ENCODE data around the gene PAPOLB. TPM values are rescaled to one million over a fixed set of nuclear protein-coding genes. Genes with fewer than 3 reads are reported as not detected.

Gene PAPOLB
- total and polyA plus RNA-seq, 2 experiments from 2014 or later: not detected

DNA sequence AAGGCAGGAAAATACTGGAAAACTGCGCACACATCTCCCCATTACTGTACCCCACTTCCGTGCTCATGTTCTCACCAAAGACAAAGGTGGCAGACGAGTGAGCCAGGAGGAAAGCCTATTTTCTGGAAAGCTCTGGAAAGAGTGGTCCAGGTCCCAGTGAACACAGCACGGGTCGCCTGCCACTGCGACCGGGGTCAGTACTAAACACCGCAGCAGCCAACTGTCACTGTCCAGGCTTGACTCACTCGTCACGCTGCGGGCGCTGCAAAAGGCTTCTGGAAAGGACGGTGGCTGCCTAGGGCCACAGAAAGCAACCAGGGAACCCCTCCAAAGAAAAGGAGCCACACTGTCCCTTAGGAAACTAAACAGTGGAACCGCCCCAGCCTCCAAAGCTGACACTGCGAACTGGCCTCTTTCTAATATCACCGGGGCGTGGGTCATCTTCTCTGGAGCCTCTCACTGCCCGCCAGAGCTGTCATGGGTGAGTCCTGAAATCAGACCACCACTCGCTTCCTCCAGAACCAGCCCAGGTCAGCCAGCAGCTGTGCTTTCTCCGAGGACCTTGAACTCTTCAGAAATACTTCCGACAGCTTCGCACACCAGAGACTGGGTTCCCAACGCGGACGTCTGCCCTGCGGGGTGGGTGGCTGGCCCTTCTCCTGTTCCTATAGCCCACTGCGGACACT is 17.7 kb upstream of the PAPOLB start:
- DNase-seq (ENCODE audit: low spot score): no peak
- no peaks in the 10 kb centered on the region for H3K9me3 ChIP-seq (ENCODE audit: low read depth)
- H3K27ac ChIP-seq: no peak overlapping the region
- H3K79me2 ChIP-seq: no peaks in the 10 kb centered on the region
- no peak overlapping the region for H3K4me3 ChIP-seq
- H4K20me1 ChIP-seq (ENCODE audit: insufficient read depth, poor library complexity, severe bottlenecking): no peaks in the 10 kb centered on the region
- H3K4me1 ChIP-seq (ENCODE audit: insufficient read depth): no peaks in the 10 kb centered on the region
- TF ChIP-seq EZH2 (IDR thresholded peaks at IDR 0.05; ENCODE audit: borderline replicate concordance): no peak
- TF ChIP-seq, protein P1, sequence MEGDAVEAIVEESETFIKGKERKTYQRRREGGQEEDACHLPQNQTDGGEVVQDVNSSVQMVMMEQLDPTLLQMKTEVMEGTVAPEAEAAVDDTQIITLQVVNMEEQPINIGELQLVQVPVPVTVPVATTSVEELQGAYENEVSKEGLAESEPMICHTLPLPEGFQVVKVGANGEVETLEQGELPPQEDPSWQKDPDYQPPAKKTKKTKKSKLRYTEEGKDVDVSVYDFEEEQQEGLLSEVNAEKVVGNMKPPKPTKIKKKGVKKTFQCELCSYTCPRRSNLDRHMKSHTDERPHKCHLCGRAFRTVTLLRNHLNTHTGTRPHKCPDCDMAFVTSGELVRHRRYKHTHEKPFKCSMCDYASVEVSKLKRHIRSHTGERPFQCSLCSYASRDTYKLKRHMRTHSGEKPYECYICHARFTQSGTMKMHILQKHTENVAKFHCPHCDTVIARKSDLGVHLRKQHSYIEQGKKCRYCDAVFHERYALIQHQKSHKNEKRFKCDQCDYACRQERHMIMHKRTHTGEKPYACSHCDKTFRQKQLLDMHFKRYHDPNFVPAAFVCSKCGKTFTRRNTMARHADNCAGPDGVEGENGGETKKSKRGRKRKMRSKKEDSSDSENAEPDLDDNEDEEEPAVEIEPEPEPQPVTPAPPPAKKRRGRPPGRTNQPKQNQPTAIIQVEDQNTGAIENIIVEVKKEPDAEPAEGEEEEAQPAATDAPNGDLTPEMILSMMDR (IDR thresholded peaks at IDR 0.05; ENCODE audit: poor library complexity): no peak
- TF ChIP-seq EZH2phosphoT487 (IDR thresholded peaks at IDR 0.05; ENCODE audit: low read depth, severe bottlenecking, unreplicated experiment): no peak
- no peak overlapping the region for H2AFZ ChIP-seq
- no peaks in the 10 kb centered on the region for H3K9me2 ChIP-seq (replicated peaks; ENCODE audit: insufficient read depth)
- WGBS (ENCODE audit: low lambda C conversion rate, missing lambda C conversion rate): 83% methylated on average over 27 of the region's 27 CpGs
- peaks cover 7% of the 10 kb centered on the region for H3K27me3 ChIP-seq
- no peak overlapping the region for H3K4me2 ChIP-seq
- H3K36me3 ChIP-seq (replicated peaks; ENCODE audit: insufficient read depth, low read depth): no peaks in the 10 kb centered on the region

GRCh38 chr7:4878336-4879335 is 16.8 kb upstream of the PAPOLB start:
- no peak for DNase-seq (ENCODE audit: low spot score)
- no peaks in the 10 kb centered on the region for H3K4me1 ChIP-seq (ENCODE audit: insufficient read depth)
- no peak overlapping the region for H3K4me3 ChIP-seq
- 95% methylated on average over 45 of the region's 45 CpGs for WGBS (ENCODE audit: low lambda C conversion rate, missing lambda C conversion rate)
- no peaks in the 10 kb centered on the region for H3K79me2 ChIP-seq
- no peak overlapping the region for H3K27ac ChIP-seq
- no peaks in the 10 kb centered on the region for H3K9me2 ChIP-seq (replicated peaks; ENCODE audit: insufficient read depth)
- H3K4me2 ChIP-seq: no peak overlapping the region
- no peaks in the 10 kb centered on the region for H3K36me3 ChIP-seq (replicated peaks; ENCODE audit: insufficient read depth, low read depth)
- H3K9me3 ChIP-seq (ENCODE audit: low read depth): no peaks in the 10 kb centered on the region
- TF ChIP-seq EZH2 (IDR thresholded peaks at IDR 0.05; ENCODE audit: borderline replicate concordance): no peak
- TF ChIP-seq, protein P1 (IDR thresholded peaks at IDR 0.05; ENCODE audit: poor library complexity): no peak
- no peak for TF ChIP-seq EZH2phosphoT487 (IDR thresholded peaks at IDR 0.05; ENCODE audit: low read depth, severe bottlenecking, unreplicated experiment)
- H4K20me1 ChIP-seq (ENCODE audit: insufficient read depth, poor library complexity, severe bottlenecking): no peaks in the 10 kb centered on the region
- H2AFZ ChIP-seq: no peak overlapping the region
- peaks cover 3% of the 10 kb centered on the region for H3K27me3 ChIP-seq

DNA sequence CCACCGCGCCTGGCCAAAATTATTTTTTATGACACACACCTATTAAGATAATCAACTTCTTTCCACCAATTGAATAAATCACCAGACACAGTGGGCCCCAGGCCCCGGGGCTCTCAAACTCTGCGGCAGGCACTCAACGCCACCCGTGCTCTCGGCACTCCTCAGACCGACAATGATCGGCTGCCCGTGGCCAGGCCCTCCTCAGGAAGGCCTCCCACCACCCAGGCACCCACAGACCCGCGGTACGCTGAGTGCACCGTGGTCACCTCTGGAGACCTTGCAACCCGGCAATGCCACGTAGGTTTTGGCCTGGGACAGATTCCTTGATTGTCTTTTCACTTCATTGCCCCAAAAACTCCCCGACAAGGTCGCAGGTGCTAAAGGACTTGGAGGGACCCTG is 14.8 kb upstream of the PAPOLB start:
- WGBS (ENCODE audit: low lambda C conversion rate, missing lambda C conversion rate): 95% methylated on average over 18 of the region's 18 CpGs
- no peaks in the 10 kb centered on the region for H4K20me1 ChIP-seq (ENCODE audit: insufficient read depth, poor library complexity, severe bottlenecking)

More for the DNA sequence above, 14.8 kb upstream of the PAPOLB start:
- no peak overlapping the region for H2AFZ ChIP-seq
- H3K9me3 ChIP-seq (ENCODE audit: low read depth): no peaks in the 10 kb centered on the region
- H3K9me2 ChIP-seq (replicated peaks; ENCODE audit: insufficient read depth): no peaks in the 10 kb centered on the region
- H3K4me1 ChIP-seq (ENCODE audit: insufficient read depth): peaks cover 3% of the 10 kb centered on the region
- no peak overlapping the region for H3K4me2 ChIP-seq
- H3K27ac ChIP-seq: no peak overlapping the region
- no peaks in the 10 kb centered on the region for H3K36me3 ChIP-seq (replicated peaks; ENCODE audit: insufficient read depth, low read depth)
- H3K79me2 ChIP-seq: no peaks in the 10 kb centered on the region
- no peaks in the 10 kb centered on the region for H3K27me3 ChIP-seq
- H3K4me3 ChIP-seq: no peak overlapping the region
- no peak for DNase-seq (ENCODE audit: low spot score)
- TF ChIP-seq EZH2phosphoT487 (IDR thresholded peaks at IDR 0.05; ENCODE audit: low read depth, severe bottlenecking, unreplicated experiment) (no peak), EZH2 (IDR thresholded peaks at IDR 0.05; ENCODE audit: borderline replicate concordance) (no peak)
- TF ChIP-seq, protein P1 (IDR thresholded peaks at IDR 0.05; ENCODE audit: poor library complexity): no peak
